ENCODE measurements around the gene KRT31.
A peak's percentile ranks its signal among the peaks of the same experiment; 100 is the strongest.

KRT31 gene

DNA sequence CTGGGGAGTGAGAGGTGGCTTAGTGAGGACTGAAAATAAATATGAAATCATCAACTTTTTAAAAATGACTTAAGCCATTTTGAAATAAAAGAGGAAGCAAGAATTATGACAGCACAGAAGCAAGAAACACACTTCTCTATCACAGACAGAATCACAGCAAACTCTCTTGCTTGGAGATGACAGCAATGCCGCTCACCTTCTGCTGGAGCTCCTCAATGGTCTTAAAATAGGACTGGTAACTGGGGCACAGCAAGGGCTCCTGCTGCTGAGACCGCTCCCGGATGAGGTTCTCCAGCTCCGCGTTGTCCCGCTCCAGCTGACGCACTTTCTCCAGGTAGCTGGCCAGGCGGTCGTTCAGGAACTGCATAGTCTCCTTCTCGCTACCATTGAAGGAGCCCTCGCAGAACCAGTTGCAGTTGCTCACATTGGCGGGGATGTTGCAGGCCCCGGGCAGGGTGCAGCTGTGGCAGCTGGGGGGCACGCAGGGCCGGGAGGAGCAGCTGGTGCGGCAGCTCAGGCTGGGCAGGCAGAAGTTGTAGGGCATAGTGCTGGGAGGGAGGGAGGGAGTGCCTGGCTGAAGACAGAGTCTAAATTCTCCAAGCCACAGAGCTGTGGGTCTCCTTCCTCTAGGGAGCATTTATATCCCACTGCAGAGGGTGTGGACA, at the start of gene KRT31:
Gene KRT31, minus strand, starts transcription at position 613 of the 665 bp plus-strand sequence. Its CDS starts 69 bp downstream, at position 544.
- DNase-seq (ENCODE audit: low read depth, low spot score) = no peak
- CTCF ChIA-PET = no interaction called here
- TF ChIP-seq CTCF (IDR thresholded peaks at IDR 0.05; ENCODE audit: insufficient read depth, low read length, missing control alignments) = no peak
- POLR2A ChIA-PET = no interaction called here
- H3K4me3 ChIP-seq (ENCODE audit: low read depth, low read length) = no peak within 1 kb of the TSS

DNA sequence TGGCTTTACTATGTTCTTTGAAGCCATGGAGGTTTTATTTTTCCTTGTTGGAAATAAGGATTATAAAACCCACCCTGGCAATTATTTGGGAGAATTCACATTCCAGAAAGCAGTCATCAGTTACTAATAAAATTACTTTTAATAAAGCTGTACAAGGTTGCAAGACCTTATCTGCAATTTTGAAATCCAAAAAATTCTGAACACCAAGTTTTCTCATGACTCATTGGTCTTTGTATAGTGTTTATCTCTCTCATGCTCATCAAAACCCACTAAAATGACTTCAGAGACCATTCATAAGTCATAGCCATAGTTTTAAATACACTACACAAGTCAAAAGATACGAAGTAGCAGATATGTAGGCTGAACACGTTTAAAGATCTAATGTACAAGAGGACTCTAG, 49.4 kb upstream of the KRT31 start:
- no peak for TF ChIP-seq CTCF (IDR thresholded peaks at IDR 0.05; ENCODE audit: insufficient read depth, low read length, missing control alignments)
- peak; percentile 44 for DNase-seq (ENCODE audit: low read depth, low spot score)
- H3K4me3 ChIP-seq (ENCODE audit: low read depth, low read length) = no peak overlapping the region
- ChIA-PET POLR2A (interaction anchor here (0.6 kb wide), 1 partner anchor 232 kb away, joined by 3 read pairs; no protein-coding TSS in a partner anchor), CTCF (interaction anchor here (0.7 to 2.9 kb wide), 4 partner anchors 14 to 216 kb away, joined by 3 to 8 read pairs (median 4); no protein-coding TSS in a partner anchor)

DNA sequence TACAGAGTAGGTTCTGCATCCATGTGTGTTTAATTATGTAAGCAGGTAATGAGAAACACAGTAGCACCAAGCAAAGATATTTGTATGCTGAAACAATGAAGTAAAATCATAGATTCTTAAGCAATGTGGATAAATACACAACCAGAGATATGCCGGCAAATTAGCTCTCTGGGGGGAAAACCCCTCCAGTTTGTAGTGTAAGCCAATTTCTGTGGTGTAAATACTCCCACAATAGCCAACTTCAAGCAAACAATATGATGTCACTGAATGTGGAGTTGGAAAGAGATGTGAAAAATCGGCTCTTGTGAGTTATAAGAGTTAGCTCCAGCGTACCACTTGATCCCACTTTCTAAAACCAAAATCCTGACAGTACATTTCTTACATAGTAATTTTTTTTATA, 47.2 kb upstream of the KRT31 start:
- POLR2A ChIA-PET = no interaction called here
- CTCF ChIA-PET = interaction anchor here (1.1 to 1.4 kb wide), 2 partner anchors 14 to 204 kb away, joined by 4 read pairs; no protein-coding TSS in a partner anchor
- H3K4me3 ChIP-seq (ENCODE audit: low read depth, low read length) = no peak overlapping the region
- TF ChIP-seq CTCF (IDR thresholded peaks at IDR 0.05; ENCODE audit: insufficient read depth, low read length, missing control alignments) = no peak
- DNase-seq (ENCODE audit: low read depth, low spot score) = no peak

- CTCF ChIA-PET = interaction anchor here (0.9 to 1.1 kb wide), 2 partner anchors 10 to 14 kb away, joined by 3 to 4 read pairs; no protein-coding TSS in a partner anchor
These were observed 46.8 kb upstream of the KRT31 start for GRCh38 chr17:41444186-41444585.

GRCh38 chr17:41442739-41443138, 45.3 kb upstream of the KRT31 start:
- ChIA-PET CTCF (interaction anchor here (2.0 kb wide), 1 partner anchor 8 kb away, joined by 5 read pairs; no protein-coding TSS in a partner anchor), POLR2A (no interaction called here)
- no peak overlapping the region for H3K4me3 ChIP-seq (ENCODE audit: low read depth, low read length)
- no peak for TF ChIP-seq CTCF (IDR thresholded peaks at IDR 0.05; ENCODE audit: insufficient read depth, low read length, missing control alignments)
- DNase-seq (ENCODE audit: low read depth, low spot score) = peak; percentile 44

More at GRCh38 chr17:41444186-41444585, 46.8 kb upstream of the KRT31 start:
- H3K4me3 ChIP-seq (ENCODE audit: low read depth, low read length) = no peak overlapping the region
- no peak for TF ChIP-seq CTCF (IDR thresholded peaks at IDR 0.05; ENCODE audit: insufficient read depth, low read length, missing control alignments)
- POLR2A ChIA-PET = no interaction called here
- no peak for DNase-seq (ENCODE audit: low read depth, low spot score)

DNA sequence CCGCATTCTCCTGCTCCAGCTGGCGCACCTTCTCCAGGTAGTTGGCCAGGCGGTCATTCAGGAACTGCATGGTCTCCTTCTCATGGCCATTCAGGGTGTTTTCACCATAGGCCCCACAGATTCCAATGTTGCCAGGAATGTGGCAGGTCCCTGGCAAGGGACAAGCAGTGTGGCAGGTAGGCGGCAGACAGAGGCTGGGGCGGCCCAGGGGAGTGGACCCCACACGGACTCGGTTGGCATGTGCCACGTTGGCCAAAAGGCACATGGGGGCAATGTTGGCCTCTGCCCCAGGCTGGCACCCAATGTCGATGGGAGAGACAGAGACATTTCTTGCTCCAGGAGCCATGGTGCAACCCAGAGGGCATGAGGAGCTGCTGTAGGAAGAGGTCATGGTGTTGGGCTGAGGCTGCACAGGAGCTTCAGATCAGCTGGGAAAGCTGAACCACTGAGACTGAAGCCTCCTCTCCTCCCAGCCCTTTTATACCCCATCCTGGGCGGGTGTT, 43.2 kb upstream of the KRT31 start, which contains the start of gene KRT38:
Gene KRT38, minus strand, starts transcription at position 453 of the 503 bp plus-strand sequence. Its CDS starts 62 bp downstream, at position 391.
- POLR2A ChIA-PET = no interaction called here
- no peak for DNase-seq (ENCODE audit: low read depth, low spot score)
- CTCF ChIA-PET = interaction anchor here (1.7 kb wide), 1 partner anchor 208 kb away, joined by 5 read pairs; no protein-coding TSS in a partner anchor
- TF ChIP-seq CTCF (IDR thresholded peaks at IDR 0.05; ENCODE audit: insufficient read depth, low read length, missing control alignments) = no peak
- no peak within 1 kb of the TSS for H3K4me3 ChIP-seq (ENCODE audit: low read depth, low read length)
